OCI-LY7 (cell line): ENCODE data around the gene ZNF609.

Source experiments
- CTCF ChIP-seq: fragments of 200-600 bp; sonication (generic); conservative IDR thresholded peaks from 2 replicates; pipeline ENCODE4 v1.5.1; 2014; ENCODE audit warnings: mild to moderate bottlenecking, antibody characterized with exemption, low read length, moderate library complexity, mixed read lengths
- EZH2phosphoT487 ChIP-seq: fragments of 200-600 bp; sonication (generic); IDR thresholded peaks from 2 replicates; pipeline ENCODE4 v1.6.1; 2018; ENCODE audit warnings: low read depth, borderline replicate concordance, mild to moderate bottlenecking, mixed run types, antibody characterized with exemption, low read length, moderate library complexity, mixed read lengths

GRCh38 chr15:64441852-64442251 is 18.5 kb upstream of the ZNF609 start:
- no peak for TF ChIP-seq CTCF
- no peak for TF ChIP-seq EZH2phosphoT487
